Fibroblast of mammary gland (primary cell): ENCODE measurements around the gene AGRN.

Experiments
- DNase-seq: peaks from one replicate; pipeline ENCODE4 v3.0.0-alpha.2; 2010; ENCODE audit warnings: low read depth
- H3K4me3 ChIP-seq: 2 replicates; pipeline ENCODE4 v1.5.1; 2011; ENCODE audit warnings: low read depth, mild to moderate bottlenecking, low read length, moderate library complexity; ENCODE audit not compliant: control insufficient read depth
- CTCF ChIP-seq: conservative IDR thresholded peaks from 2 replicates; pipeline ENCODE4 v1.5.1; 2011; ENCODE audit warnings: low read depth, low read length, inconsistent platforms; ENCODE audit not compliant: control insufficient read depth, insufficient read depth

AGRN gene

GRCh38 chr1:1085171-1085841, 65.4 kb downstream of the AGRN start:
- TF ChIP-seq CTCF = no peak
- no peak overlapping the region for H3K4me3 ChIP-seq
- no peak for DNase-seq

GRCh38 chr1:1085911-1086841, 66.3 kb downstream of the AGRN start:
- H3K4me3 ChIP-seq = no peak overlapping the region
- DNase-seq = no peak
- TF ChIP-seq CTCF = no peak

GRCh38 chr1:1086911-1087341, 67.0 kb downstream of the AGRN start:
- no peak overlapping the region for H3K4me3 ChIP-seq
- TF ChIP-seq CTCF = no peak
- DNase-seq = no peak

GRCh38 chr1:1087351-1088028, 67.6 kb downstream of the AGRN start:
- H3K4me3 ChIP-seq = no peak overlapping the region
- no peak for TF ChIP-seq CTCF
- no peak for DNase-seq

GRCh38 chr1:1088029-1088800, 68.3 kb downstream of the AGRN start:
- no peak for DNase-seq
- TF ChIP-seq CTCF = no peak
- H3K4me3 ChIP-seq = no peak overlapping the region
